HG03159 (cell line): ENCODE data around the gene MYRF.
A peak's percentile ranks its signal among the peaks of the same experiment; 100 is the strongest.

Experiments
- ATAC-seq: cut with Tn5 transposase; IDR thresholded peaks from one replicate; pipeline ENCODE4 v1.9.1; 2021; ENCODE audit warnings: mild to moderate bottlenecking, moderate library complexity; ENCODE audit not compliant: unreplicated experiment

The MYRF gene

GRCh38 chr11:61718621-61719302, 33.7 kb upstream of the MYRF start:
- ATAC-seq, result no peak

- ATAC-seq, result no peak
Observed at GRCh38 chr11:61719978-61720377, 32.5 kb upstream of the MYRF start.

GRCh38 chr11:61720597-61720996, 31.8 kb upstream of the MYRF start:
- no peak for ATAC-seq

GRCh38 chr11:61724437-61724836, 28.0 kb upstream of the MYRF start:
- ATAC-seq, result no peak

- ATAC-seq, result no peak
Observed at GRCh38 chr11:61725781-61726231, 26.6 kb upstream of the MYRF start.

GRCh38 chr11:61726775-61727174, 25.7 kb upstream of the MYRF start:
- ATAC-seq, result no peak

- ATAC-seq, result no peak
Observed at GRCh38 chr11:61727401-61727811, 25.0 kb upstream of the MYRF start.

- ATAC-seq, result no peak
Observed at GRCh38 chr11:61728066-61728939, 24.1 kb upstream of the MYRF start.

- no peak for ATAC-seq
Observed at GRCh38 chr11:61728940-61729219, 23.6 kb upstream of the MYRF start.

- ATAC-seq, result no peak
Observed at GRCh38 chr11:61730240-61730994, 22.0 kb upstream of the MYRF start.

- no peak for ATAC-seq
Observed at GRCh38 chr11:61731211-61731951, 21.1 kb upstream of the MYRF start.

- no peak for ATAC-seq
Observed at GRCh38 chr11:61731952-61732675, 20.3 kb upstream of the MYRF start.

- no peak for ATAC-seq
Observed at GRCh38 chr11:61732705-61733104, 19.7 kb upstream of the MYRF start.

- peak; percentile 84 for ATAC-seq
Observed at GRCh38 chr11:61733120-61733978, 19.1 kb upstream of the MYRF start.

- no peak for ATAC-seq
Observed at GRCh38 chr11:61734767-61735166, 17.7 kb upstream of the MYRF start.

- no peak for ATAC-seq
Observed at GRCh38 chr11:61735391-61735790, 17.0 kb upstream of the MYRF start.

- no peak for ATAC-seq
Observed at GRCh38 chr11:61736310-61736709, 16.1 kb upstream of the MYRF start.

- ATAC-seq, result no peak
Observed at GRCh38 chr11:61737131-61737530, 15.3 kb upstream of the MYRF start.

- no peak for ATAC-seq
Observed at GRCh38 chr11:61737636-61738386, 14.6 kb upstream of the MYRF start.
